Placental epithelial cell (primary cell): ENCODE results near the gene PEAR1. TPM values are rescaled to one million over a fixed set of nuclear protein-coding genes. Genes with fewer than 3 reads are reported as not detected.

Source experiments
- small RNA-seq: library from RNA; depleted of rRNA; stranded (forward); fragments of <200 nt; gene quantifications from one replicate; pipeline ENCODE3, GENCODE V24; 2012
- total RNA-seq: library from RNA; depleted of rRNA; stranded (reverse); fragments of >200 nt; gene quantifications from 2 replicates; pipeline ENCODE4 v1.2.3, GENCODE V29; 2012

Gene PEAR1
- total RNA-seq, result 1.6 and 3.3 TPM in 2 replicates

DNA sequence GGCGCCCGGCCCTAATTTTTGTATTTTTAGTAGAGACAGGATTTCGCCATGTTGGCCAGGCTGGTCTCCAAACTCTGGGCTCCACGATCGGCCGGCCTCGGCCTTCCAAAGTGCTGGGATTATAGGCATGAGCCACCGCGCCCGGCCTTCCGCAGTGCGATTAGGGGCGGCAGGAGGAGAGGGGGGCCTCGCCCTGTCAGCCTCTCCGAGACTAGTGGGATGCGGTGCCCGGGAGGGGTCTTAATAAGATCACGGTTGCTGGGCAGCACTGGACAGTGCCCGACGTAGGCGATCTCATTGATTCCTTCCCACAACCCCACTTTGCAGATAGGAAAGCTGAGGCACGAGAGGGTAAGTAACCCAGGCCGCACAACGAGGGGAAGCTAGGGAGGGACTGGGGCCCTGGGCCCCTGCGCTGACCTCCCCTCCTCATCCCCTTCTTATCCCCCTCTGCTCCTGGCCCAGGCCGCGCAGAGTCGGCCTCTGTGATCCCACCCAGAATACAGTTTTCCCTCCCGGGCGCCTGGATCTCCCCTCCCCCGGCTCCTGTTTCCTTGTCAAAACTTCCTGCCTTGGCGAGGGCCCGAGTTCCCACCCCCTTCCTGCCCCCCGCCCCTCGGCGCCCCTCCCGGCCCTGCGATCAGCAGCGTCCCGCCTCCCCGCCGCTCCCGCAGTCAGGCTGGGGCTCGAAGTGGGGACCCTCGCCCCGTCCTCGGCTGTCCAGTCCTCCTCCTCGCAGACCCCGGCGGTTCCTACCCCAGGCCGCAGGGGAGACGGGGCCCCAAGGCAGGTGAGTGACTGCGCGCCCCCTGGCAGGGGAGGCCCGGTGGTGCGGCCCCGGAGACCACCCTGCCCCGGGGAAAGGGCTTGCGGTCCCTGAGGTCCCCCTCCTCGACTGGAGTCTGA, at the start of gene PEAR1:
PEAR1 (plus strand) TSS at position 671 of the 906 bp plus-strand sequence. CDS start 10,209 bp downstream, outside the sequence.

GRCh38 chr1:156858959-156859522, 34.5 kb upstream of the PEAR1 start, which contains the start of gene INSRR:
TSS of gene INSRR (minus strand) at chr1:156859117. CDS start at chr1:156858621, 496 bp downstream.

DNA sequence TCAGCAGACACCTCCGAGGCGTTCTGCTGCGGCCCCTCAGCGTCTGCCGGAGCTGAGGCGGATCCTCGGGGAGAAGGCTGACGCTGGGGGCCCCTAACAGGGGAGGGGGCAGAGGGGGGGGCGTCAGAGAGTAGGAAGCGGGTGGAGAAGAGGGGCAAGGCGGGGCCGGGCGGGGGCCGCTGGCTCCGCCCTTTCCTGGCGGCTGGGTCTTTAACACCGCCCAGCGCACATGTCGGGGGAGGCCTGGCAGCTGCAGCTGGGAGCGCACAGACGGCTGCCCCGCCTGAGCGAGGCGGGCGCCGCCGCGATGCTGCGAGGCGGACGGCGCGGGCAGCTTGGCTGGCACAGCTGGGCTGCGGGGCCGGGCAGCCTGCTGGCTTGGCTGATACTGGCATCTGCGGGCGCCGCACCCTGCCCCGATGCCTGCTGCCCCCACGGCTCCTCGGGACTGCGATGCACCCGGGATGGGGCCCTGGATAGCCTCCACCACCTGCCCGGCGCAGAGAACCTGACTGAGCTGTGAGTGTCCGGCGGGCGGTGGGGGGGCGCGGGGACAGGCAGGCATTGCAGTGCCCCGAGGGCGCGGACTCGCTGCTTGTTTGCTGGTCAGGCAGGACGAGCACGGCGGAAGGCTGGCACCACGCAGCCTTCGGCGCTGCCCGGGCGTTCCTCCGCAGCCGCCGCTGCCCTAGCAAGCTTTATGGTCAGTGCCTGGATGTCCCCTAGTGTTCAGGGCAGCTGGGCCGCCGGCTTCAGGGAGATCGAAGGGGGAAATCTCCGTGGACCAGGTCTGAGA, 32.7 kb upstream of the PEAR1 start, which contains the start of gene NTRK1:
NTRK1 (plus strand) TSS at position 238 of the 796 bp plus-strand sequence; CDS start at position 308, 70 bp downstream.

GRCh38 chr1:156920233-156921052, 26.9 kb downstream of the PEAR1 start, which contains the start of gene LRRC71:
TSS of gene LRRC71 (plus strand) at chr1:156920632. CDS start at chr1:156920804, 172 bp downstream.

Small RNAs within 50 kb of the gene (small RNA-seq; reads per million reads assigned to genes)
- gene MIR765, result 0.20 reads per million

Other genes with a start within 250 kb of the PEAR1 start
- gene NES, start 216.3 kb upstream of the PEAR1 start, total RNA-seq, result 0.65 and 2.7 TPM in 2 replicates
- 129 and 609 TPM in 2 replicates for gene CRABP2, start 188.1 kb upstream of the PEAR1 start, total RNA-seq
- 14.5 and 20.4 TPM in 2 replicates for gene METTL25B, start 165.2 kb upstream of the PEAR1 start, total RNA-seq
- gene ISG20L2, start 165.0 kb upstream of the PEAR1 start, total RNA-seq, result 31.1 and 34.2 TPM in 2 replicates
- gene MRPL24, start 152.6 kb upstream of the PEAR1 start, total RNA-seq, result 11.8 and 26.8 TPM in 2 replicates
- 148 and 194 TPM in 2 replicates for gene HDGF, start 142.0 kb upstream of the PEAR1 start, total RNA-seq
- gene PRCC, start 126.2 kb upstream of the PEAR1 start, total RNA-seq, result 21.2 and 34.5 TPM in 2 replicates
- gene SH2D2A, start 76.9 kb upstream of the PEAR1 start, total RNA-seq, result 1.2 TPM in 1 of 2 replicates, not detected in the other
- under 0.01 TPM in 1 of 2 replicates, not detected in the other for gene INSRR, start 34.6 kb upstream of the PEAR1 start, total RNA-seq
- under 0.01 TPM in 1 of 2 replicates, not detected in the other for gene NTRK1, start 32.9 kb upstream of the PEAR1 start, total RNA-seq
- gene LRRC71, start 26.9 kb downstream of the PEAR1 start, total RNA-seq, result under 0.01 TPM in 1 of 2 replicates, not detected in the other
- 36.1 TPM in 2 replicates for gene ARHGEF11, start 152.0 kb downstream of the PEAR1 start, total RNA-seq
- not detected in 2 replicates for gene ETV3L, start 206.1 kb downstream of the PEAR1 start, total RNA-seq
- 23.9 and 24.5 TPM in 2 replicates for gene ETV3, start 244.7 kb downstream of the PEAR1 start, total RNA-seq